ENCODE results near the gene C16orf95.
"Not testable (repeated sequence)": the region's sequence is repeated elsewhere in the genome, so short reads cannot be mapped to it uniquely, and the experiment has no call there.

The C16orf95 gene, protein sequence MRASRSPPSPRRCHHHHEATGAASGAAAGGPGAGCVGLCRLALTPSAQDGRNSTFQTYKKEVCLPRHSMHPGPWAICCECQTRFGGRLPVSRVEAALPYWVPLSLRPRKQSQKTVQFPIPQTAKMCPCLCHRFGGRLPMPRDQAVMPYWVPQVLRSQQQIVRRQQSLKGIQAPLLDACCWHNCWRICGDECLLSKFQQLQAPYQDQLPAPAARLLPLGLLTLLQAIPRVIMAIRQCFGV

DNA sequence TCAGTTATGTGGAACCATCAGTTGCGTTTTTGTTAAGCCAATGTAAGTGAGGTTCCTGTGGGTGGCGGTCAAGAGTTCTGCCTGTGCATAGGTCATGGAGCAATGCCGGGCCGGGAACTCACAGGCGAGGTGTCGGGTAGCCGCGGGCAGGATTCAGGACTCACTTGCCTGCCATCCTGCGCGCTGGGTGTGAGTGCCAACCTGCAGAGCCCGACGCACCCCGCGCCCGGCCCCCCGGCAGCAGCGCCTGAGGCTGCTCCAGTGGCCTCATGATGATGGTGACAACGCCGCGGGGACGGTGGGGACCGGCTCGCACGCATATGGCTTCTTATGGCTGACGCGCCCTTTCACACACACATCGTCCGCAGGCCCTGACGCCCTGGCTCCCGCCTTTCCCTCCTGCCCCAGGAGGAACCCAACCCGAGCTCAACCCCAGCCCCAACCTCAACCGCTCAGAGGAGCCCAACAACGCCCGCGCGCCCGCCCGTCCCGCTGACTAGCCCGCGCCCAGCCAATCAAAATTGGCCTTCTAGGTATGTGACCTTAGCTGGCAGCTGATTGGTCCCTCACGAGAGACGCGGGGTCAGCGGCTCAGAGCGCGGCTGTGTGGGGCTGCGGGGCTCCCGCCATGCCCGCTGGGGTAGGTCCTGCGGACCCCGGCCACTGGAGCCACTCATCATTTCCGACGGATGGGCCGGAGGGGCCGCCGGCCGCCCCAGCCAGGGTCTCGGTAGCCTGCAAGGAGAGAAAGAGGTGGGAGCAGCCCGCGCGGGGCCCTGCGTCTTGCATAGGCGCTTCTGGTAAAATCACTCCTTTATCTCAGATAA, at the start of gene C16orf95:
TSS of gene C16orf95 (minus strand) at position 470 of the 827 bp plus-strand sequence. CDS start at position 320, 150 bp downstream.
- DNase-seq, result peak; percentile 91

- no peak for DNase-seq
Observed at GRCh38 chr16:87366930-87367329, 49.7 kb upstream of the C16orf95 start.

DNA sequence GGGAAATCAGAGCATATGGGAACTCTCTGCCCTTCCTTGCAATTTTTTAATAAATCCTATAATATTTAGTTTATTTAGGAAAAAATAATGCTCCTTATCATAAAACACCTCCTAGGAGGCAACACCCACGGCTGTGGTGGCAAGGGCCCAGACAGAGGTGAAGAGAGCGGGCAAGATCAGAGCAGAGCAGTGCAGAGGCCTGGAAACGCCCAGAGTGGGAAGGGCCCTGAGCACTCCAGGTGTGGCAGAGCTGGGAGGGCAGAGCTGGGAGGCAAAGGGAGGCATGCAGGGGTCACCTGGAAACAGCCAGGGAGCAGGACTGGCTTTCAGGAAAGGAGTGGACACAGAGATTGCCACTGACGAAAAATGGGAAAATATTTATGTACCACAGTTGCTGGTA, 49.1 kb upstream of the C16orf95 start:
- DNase-seq, result no peak

- DNase-seq, result no peak
Observed at GRCh38 chr16:87365021-87365713, 48.0 kb upstream of the C16orf95 start.

GRCh38 chr16:87363771-87364455, 46.7 kb upstream of the C16orf95 start:
- DNase-seq, result no peak

DNA sequence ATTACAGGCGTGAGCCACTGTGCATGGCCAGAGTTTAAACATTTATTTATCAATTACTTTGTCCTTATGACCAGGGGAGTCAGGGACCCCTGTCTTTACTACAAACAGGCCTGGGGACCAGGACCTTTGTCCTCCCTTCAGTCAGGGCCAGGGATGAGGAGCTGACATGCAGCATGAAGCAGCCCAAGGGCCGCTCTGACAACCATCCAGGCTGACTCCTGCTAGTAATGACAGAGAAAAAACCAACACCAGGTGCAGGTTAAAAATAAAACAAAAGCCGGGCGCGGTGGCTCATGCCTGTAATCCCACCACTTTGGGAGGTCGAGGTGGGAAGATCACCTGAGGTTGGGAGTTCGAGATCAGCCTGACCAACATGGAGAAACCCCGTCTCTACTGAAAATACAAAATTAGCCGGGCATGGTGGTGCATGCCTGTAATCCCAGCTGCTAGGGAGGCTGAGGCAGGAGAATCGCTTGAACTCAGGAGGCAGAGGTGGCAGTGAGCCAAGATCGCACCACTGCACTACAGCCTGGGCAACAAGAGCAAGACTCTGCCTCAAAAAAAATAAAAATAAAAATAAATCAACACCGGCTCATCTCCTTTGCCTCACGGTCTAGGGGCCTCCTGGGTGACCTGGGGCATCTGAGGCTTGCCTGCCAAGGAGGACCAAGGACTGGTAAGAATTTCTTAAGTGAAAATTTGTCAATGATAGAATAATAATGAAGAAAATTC, 45.8 kb upstream of the C16orf95 start:
- not testable (repeated sequence) for DNase-seq

- DNase-seq, result no peak
Observed at GRCh38 chr16:87361916-87362619, 44.9 kb upstream of the C16orf95 start.

GRCh38 chr16:87360862-87361610, 43.8 kb upstream of the C16orf95 start:
- no peak for DNase-seq

DNA sequence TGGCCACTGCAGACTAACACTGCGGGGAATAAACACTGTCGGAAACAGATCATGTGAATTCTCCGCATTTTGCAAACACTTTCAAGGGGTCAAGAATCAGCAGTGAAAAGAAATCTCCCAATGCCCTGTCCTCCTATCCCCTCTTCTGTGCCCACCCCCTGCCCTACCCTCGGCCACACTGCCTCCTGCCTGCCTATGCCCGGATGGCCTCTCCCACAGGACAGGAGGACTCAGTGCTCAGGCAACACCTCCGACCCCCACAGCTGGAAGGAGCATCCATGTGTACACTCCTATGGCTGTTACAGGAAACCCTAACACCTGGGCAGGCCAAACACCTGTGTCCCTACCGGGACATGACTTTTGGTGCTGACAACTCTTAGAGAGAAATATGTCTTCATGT, 41.9 kb upstream of the C16orf95 start:
- no peak for DNase-seq

GRCh38 chr16:87358696-87359095, 41.5 kb upstream of the C16orf95 start:
- no peak for DNase-seq

DNA sequence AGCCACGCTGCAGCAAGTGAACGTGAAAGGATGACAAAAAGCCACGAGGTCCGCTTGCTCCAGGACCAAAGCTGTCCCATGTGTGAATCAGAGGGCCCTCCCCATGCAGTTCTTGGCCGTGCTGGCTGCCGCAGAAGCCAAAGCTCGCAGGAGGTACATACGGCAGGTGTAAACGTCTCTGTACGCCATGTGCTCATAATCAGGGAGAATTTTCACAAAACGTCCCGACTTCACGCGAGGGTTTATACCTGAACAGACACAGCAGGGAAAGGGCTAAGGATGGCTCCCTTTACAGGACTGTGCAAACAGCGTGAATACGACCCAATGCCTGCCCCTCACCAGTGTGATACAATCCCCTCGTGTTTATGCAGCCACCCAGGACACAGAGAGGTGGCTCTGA, 41.1 kb upstream of the C16orf95 start:
- no peak for DNase-seq

- DNase-seq, result no peak
Observed at GRCh38 chr16:87356491-87356853, 39.3 kb upstream of the C16orf95 start.

DNA sequence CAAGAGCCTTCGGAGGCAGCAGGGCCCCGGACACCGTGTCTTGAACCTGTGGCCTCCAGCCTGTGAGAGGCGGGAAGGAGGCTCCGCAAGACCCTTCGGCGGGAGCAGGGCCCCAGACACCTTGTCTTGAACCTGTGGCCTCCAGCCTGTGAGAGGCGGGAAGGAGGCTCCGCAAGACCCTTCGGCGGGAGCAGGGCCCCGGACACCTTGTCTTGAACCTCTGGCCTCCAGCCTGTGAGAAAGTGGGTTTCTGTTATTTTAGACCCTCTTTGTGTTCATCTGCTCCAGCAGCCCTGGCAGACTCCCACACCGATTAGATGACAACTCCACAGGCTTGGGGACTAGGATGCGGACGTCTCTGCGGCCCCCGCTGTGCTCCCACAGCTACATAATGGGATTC, 36.4 kb upstream of the C16orf95 start:
- DNase-seq, result no peak

GRCh38 chr16:87352818-87353217, 35.6 kb upstream of the C16orf95 start:
- no peak for DNase-seq

DNA sequence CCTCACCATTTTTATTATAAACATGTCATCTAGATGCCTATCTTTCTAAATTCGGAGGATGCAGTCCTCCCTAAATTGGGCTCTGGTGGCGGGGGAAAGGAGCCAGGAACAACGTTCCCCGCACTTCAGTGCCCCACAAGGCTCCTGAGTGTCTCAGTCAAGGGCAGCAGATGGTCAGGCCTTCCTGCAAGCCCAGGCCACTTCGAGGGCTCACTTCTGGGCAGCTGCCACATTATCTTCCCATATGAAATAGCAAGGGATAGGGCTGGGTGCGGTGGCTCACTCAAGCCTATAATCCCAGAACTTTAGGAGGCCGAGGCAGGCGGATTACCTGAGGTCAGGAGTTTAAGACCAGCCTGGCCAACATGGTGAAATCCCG, 34.1 kb upstream of the C16orf95 start:
- no peak for DNase-seq

DNA sequence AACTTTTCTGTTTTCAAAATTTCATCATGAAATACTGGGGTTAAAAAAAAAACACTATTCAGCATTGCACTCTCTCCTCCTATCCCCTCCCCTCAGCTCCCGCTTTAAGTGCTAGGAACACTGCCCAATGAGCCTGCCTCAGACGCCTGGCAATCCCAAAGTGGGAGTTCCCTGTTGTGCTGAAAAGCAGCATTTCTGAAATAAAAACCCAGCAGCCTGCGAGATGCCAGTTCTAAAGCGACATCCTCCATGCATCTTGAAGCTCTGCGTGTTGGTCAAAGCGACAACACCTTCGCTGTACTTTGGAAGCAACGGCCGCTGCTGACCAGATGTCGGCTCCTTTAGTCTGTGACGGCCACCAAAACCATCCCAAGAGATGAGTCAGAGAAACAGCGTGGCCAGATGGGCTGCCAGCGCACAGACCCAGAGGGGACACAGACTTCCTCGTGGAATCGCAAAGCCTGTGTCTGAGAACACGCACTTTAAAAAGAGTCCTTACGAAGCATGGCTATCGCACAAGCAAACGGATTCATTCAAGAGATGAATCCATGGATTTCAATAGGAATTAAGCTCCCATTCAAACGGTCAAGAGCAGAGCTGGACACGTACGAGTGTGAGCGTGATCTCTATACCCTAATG, 33.6 kb upstream of the C16orf95 start:
- no peak for DNase-seq

GRCh38 chr16:87350031-87350430, 32.8 kb upstream of the C16orf95 start:
- DNase-seq, result no peak

GRCh38 chr16:87348616-87349157, 31.5 kb upstream of the C16orf95 start:
- DNase-seq, result no peak

GRCh38 chr16:87347932-87348615, 30.9 kb upstream of the C16orf95 start:
- no peak for DNase-seq
